ACC112 (cell line): ENCODE data around the gene CYP27C1.

Source experiments
- H2AFZ ChIP-seq: fragments of 200-600 bp; sonication (generic); one replicate; pipeline ENCODE4 v1.6.0; 2017; ENCODE audit warnings: antibody characterized with exemption, low read length; ENCODE audit not compliant: unreplicated experiment
- H3K27ac ChIP-seq: fragments of 200-600 bp; sonication (generic); 2 replicates; pipeline ENCODE4 v1.5.1; 2014; ENCODE audit warnings: low read depth, mild to moderate bottlenecking, antibody characterized with exemption, low read length, moderate library complexity
- H3K27me3 ChIP-seq: fragments of 200-600 bp; sonication (generic); 2 replicates; pipeline ENCODE4 v1.6.1; 2014; ENCODE audit warnings: mild to moderate bottlenecking, antibody characterized with exemption, low read length, moderate library complexity, mixed read lengths; ENCODE audit not compliant: insufficient read depth
- H3K36me3 ChIP-seq: fragments of 200-600 bp; sonication (generic); 2 replicates; pipeline ENCODE4 v1.6.1; 2016; ENCODE audit warnings: mild to moderate bottlenecking, antibody characterized with exemption, low read length, moderate library complexity, mixed read lengths; ENCODE audit not compliant: insufficient read depth
- H3K4me1 ChIP-seq: fragments of 200-600 bp; sonication (generic); one replicate; pipeline ENCODE4 v1.6.1; 2016; ENCODE audit warnings: low read length, mixed read lengths; ENCODE audit not compliant: insufficient read depth, unreplicated experiment, control insufficient read depth
- H3K4me3 ChIP-seq: fragments of 200-600 bp; sonication (generic); 2 replicates; pipeline ENCODE4 v1.5.1; 2014; ENCODE audit warnings: mild to moderate bottlenecking, low read depth, low read length
- H3K79me2 ChIP-seq: fragments of 200-600 bp; sonication (generic); one replicate; pipeline ENCODE4 v1.6.0; 2016; ENCODE audit warnings: low read length; ENCODE audit not compliant: control insufficient read depth, unreplicated experiment, insufficient read depth

CYP27C1 gene

GRCh38 chr2:127159543-127159942 is 60.6 kb downstream of the CYP27C1 start:
- Histone ChIP-seq H3K79me2 (no peaks in the 10 kb centered on the region), H3K36me3 (no peaks in the 10 kb centered on the region), H3K4me1 (peaks cover 17% of the 10 kb centered on the region), H3K4me3 (no peak overlapping the region), H3K27me3 (no peaks in the 10 kb centered on the region), H3K27ac (no peak overlapping the region), H2AFZ (no peak overlapping the region)

- no peaks in the 10 kb centered on the region for H3K27me3 ChIP-seq
- no peak overlapping the region for H3K27ac ChIP-seq
- no peak overlapping the region for H3K4me3 ChIP-seq
- peaks cover 25% of the 10 kb centered on the region for H3K4me1 ChIP-seq
- no peaks in the 10 kb centered on the region for H3K36me3 ChIP-seq
- no peak overlapping the region for H2AFZ ChIP-seq
- H3K79me2 ChIP-seq, result no peaks in the 10 kb centered on the region
These were observed 61.3 kb downstream of the CYP27C1 start for GRCh38 chr2:127158614-127159290.

- Histone ChIP-seq H2AFZ (no peak overlapping the region), H3K4me1 (peaks cover 34% of the 10 kb centered on the region), H3K79me2 (no peaks in the 10 kb centered on the region), H3K27ac (no peak overlapping the region), H3K36me3 (no peaks in the 10 kb centered on the region), H3K27me3 (no peaks in the 10 kb centered on the region), H3K4me3 (no peak overlapping the region)
These were observed 62.2 kb downstream of the CYP27C1 start for GRCh38 chr2:127157651-127158485.

- H3K4me1 ChIP-seq, result peaks cover 36% of the 10 kb centered on the region
- no peak overlapping the region for H3K4me3 ChIP-seq
- no peaks in the 10 kb centered on the region for H3K27me3 ChIP-seq
- H2AFZ ChIP-seq, result no peak overlapping the region
- H3K79me2 ChIP-seq, result no peaks in the 10 kb centered on the region
- no peak overlapping the region for H3K27ac ChIP-seq
- no peaks in the 10 kb centered on the region for H3K36me3 ChIP-seq
These were observed 63.0 kb downstream of the CYP27C1 start for GRCh38 chr2:127157114-127157513.

GRCh38 chr2:127155947-127156346 is 64.2 kb downstream of the CYP27C1 start:
- H2AFZ ChIP-seq, result no peak overlapping the region
- no peaks in the 10 kb centered on the region for H3K27me3 ChIP-seq
- H3K4me1 ChIP-seq, result peaks cover 36% of the 10 kb centered on the region
- H3K27ac ChIP-seq, result no peak overlapping the region
- no peak overlapping the region for H3K4me3 ChIP-seq
- no peaks in the 10 kb centered on the region for H3K79me2 ChIP-seq
- H3K36me3 ChIP-seq, result no peaks in the 10 kb centered on the region

GRCh38 chr2:127155028-127155581 is 65.0 kb downstream of the CYP27C1 start:
- peak overlapping the region; percentile 80 for H2AFZ ChIP-seq
- H3K27me3 ChIP-seq, result no peaks in the 10 kb centered on the region
- H3K4me3 ChIP-seq, result no peak overlapping the region
- peaks cover 36% of the 10 kb centered on the region for H3K4me1 ChIP-seq
- peak overlapping the region; percentile 81 for H3K27ac ChIP-seq
- H3K36me3 ChIP-seq, result no peaks in the 10 kb centered on the region
- H3K79me2 ChIP-seq, result no peaks in the 10 kb centered on the region

- Histone ChIP-seq H2AFZ (peak overlapping the region; percentile 7), H3K27ac (peak overlapping the region; percentile 81), H3K36me3 (no peaks in the 10 kb centered on the region), H3K4me1 (peaks cover 39% of the 10 kb centered on the region), H3K4me3 (no peak overlapping the region), H3K79me2 (no peaks in the 10 kb centered on the region), H3K27me3 (no peaks in the 10 kb centered on the region)
These were observed 65.7 kb downstream of the CYP27C1 start for GRCh38 chr2:127154396-127154795.

GRCh38 chr2:127153691-127154158 is 66.4 kb downstream of the CYP27C1 start:
- Histone ChIP-seq H3K36me3 (no peaks in the 10 kb centered on the region), H3K27me3 (no peaks in the 10 kb centered on the region), H3K4me3 (no peak overlapping the region), H3K79me2 (no peaks in the 10 kb centered on the region), H3K27ac (peak overlapping the region; percentile 81), H2AFZ (peak overlapping the region; percentile 7), H3K4me1 (peaks cover 45% of the 10 kb centered on the region)

GRCh38 chr2:127150996-127151395 is 69.1 kb downstream of the CYP27C1 start:
- no peaks in the 10 kb centered on the region for H3K36me3 ChIP-seq
- no peaks in the 10 kb centered on the region for H3K79me2 ChIP-seq
- H2AFZ ChIP-seq, result no peak overlapping the region
- no peak overlapping the region for H3K27ac ChIP-seq
- no peak overlapping the region for H3K4me3 ChIP-seq
- no peaks in the 10 kb centered on the region for H3K27me3 ChIP-seq
- peaks cover 62% of the 10 kb centered on the region for H3K4me1 ChIP-seq

- H2AFZ ChIP-seq, result no peak overlapping the region
- H3K36me3 ChIP-seq, result no peaks in the 10 kb centered on the region
- no peaks in the 10 kb centered on the region for H3K79me2 ChIP-seq
- peak overlapping the region; percentile 53; the same call in 1 of the 2 replicates for H3K4me3 ChIP-seq
- H3K27ac ChIP-seq, result peak overlapping the region; percentile 93
- peaks cover 62% of the 10 kb centered on the region for H3K4me1 ChIP-seq
- H3K27me3 ChIP-seq, result no peaks in the 10 kb centered on the region
These were observed 70.7 kb downstream of the CYP27C1 start for GRCh38 chr2:127149384-127149783.
